Gastrocnemius medialis (tissue), 4 donors: ENCODE results near the gene CPNE5.

Experiments
- CTCF ChIP-seq, 5 experiments: fragments of 450-650 bp in 3 of 5; fragments of 200-600 bp in 2 of 5; sonication (generic) in 2 of 5; IDR thresholded peaks in 4 of 5; conservative IDR thresholded peaks in 1 of 5; 1 replicate in 4 of 5; 2 replicates in 1 of 5; pipeline ENCODE4 v1.5.1; 2016 to 2019; ENCODE audit warnings: antibody characterized with exemption in 5 of 5, mild to moderate bottlenecking in 3 of 5, moderate library complexity in 3 of 5
- POLR2A ChIP-seq, 2 donors: fragments of 450-650 bp; IDR thresholded peaks; one replicate each; pipeline ENCODE4 v1.6.1; 2017; ENCODE audit warnings: antibody characterized with exemption in 2 of 2, mild to moderate bottlenecking in 2 of 2, moderate library complexity in 2 of 2

- TF ChIP-seq CTCF (IDR thresholded peaks at IDR 0.05 in 4 of 5, conservative IDR thresholded peaks at IDR 0.05 in 1 of 5), result no peak
- no peak for TF ChIP-seq POLR2A (IDR thresholded peaks at IDR 0.05)
Measured at GRCh38 chr6:36875250-36875633, 36.0 kb upstream of the CPNE5 start.
